ENCODE data around the gene AGRN. TPM values are rescaled to one million over a fixed set of nuclear protein-coding genes. Genes with fewer than 3 reads are reported as not detected.

The AGRN gene
- polyA plus RNA-seq, 1 experiment, result 28.3 TPM

GRCh38 chr1:997993-998744, 21.8 kb upstream of the AGRN start:
- peak overlapping the region; percentile 27; the same call in 1 of the 2 replicates for H3K4me3 ChIP-seq (ENCODE audit: low read depth, low read length)
- CTCF ChIA-PET, result interaction anchor here (1.0 kb wide), 1 partner anchor 14 kb away, joined by 3 read pairs; no protein-coding TSS in a partner anchor
- TF ChIP-seq CTCF (IDR thresholded peaks at IDR 0.05; ENCODE audit: low read depth, low read length), result no peak
- H3K27ac ChIP-seq (ENCODE audit: low read depth, low read length), result no peak overlapping the region
- H3K27me3 ChIP-seq (ENCODE audit: control insufficient read depth, insufficient read depth, low read length), result peaks cover 12% of the 10 kb centered on the region
- no peak for DNase-seq (ENCODE audit: low read depth, low spot score)
- POLR2A ChIA-PET, result no interaction called here
- peaks cover 6% of the 10 kb centered on the region for H3K9me3 ChIP-seq (ENCODE audit: control insufficient read depth, insufficient read depth, low read length)

GRCh38 chr1:998745-998994, 21.2 kb upstream of the AGRN start:
- ChIA-PET POLR2A (no interaction called here), CTCF (no interaction called here)
- peak overlapping the region; percentile 66 for H3K4me3 ChIP-seq (ENCODE audit: low read depth, low read length)

GRCh38 chr1:998995-999724, 20.8 kb upstream of the AGRN start:
- ChIA-PET POLR2A (no interaction called here), CTCF (interaction anchor here (0.7 kb wide), 1 partner anchor 19 kb away, joined by 3 read pairs; no protein-coding TSS in a partner anchor)
- DNase-seq (ENCODE audit: low read depth, low spot score), result no peak
- TF ChIP-seq CTCF (IDR thresholded peaks at IDR 0.05; ENCODE audit: low read depth, low read length), result no peak
- Histone ChIP-seq H3K27ac (ENCODE audit: low read depth, low read length) (peak overlapping the region; percentile 31), H3K27me3 (ENCODE audit: control insufficient read depth, insufficient read depth, low read length) (peaks cover 12% of the 10 kb centered on the region), H3K4me3 (ENCODE audit: low read depth, low read length) (peak overlapping the region; percentile 66), H3K9me3 (ENCODE audit: control insufficient read depth, insufficient read depth, low read length) (no peaks in the 10 kb centered on the region; the same call in 1 of the 2 replicates)

More at GRCh38 chr1:998745-998994, 21.2 kb upstream of the AGRN start:
- no peak for TF ChIP-seq CTCF (IDR thresholded peaks at IDR 0.05; ENCODE audit: low read depth, low read length)
- Histone ChIP-seq H3K27me3 (ENCODE audit: control insufficient read depth, insufficient read depth, low read length) (peaks cover 12% of the 10 kb centered on the region), H3K27ac (ENCODE audit: low read depth, low read length) (no peak overlapping the region), H3K9me3 (ENCODE audit: control insufficient read depth, insufficient read depth, low read length) (peaks cover under 1% of the 10 kb centered on the region; the same call in 1 of the 2 replicates)
- DNase-seq (ENCODE audit: low read depth, low spot score), result no peak

- Histone ChIP-seq H3K4me3 (ENCODE audit: low read depth, low read length) (peak within 1 kb of the TSS; percentile 66), H3K27me3 (ENCODE audit: control insufficient read depth, insufficient read depth, low read length) (peaks cover 12% of the 10 kb centered on the region), H3K27ac (ENCODE audit: low read depth, low read length) (peak within 1 kb of the TSS; percentile 94), H3K9me3 (ENCODE audit: control insufficient read depth, insufficient read depth, low read length) (no peaks in the 10 kb centered on the region; the same call in 1 of the 2 replicates)
- ChIA-PET POLR2A (no interaction called here), CTCF (interaction anchor here (0.7 kb wide), 1 partner anchor 19 kb away, joined by 3 read pairs; no protein-coding TSS in a partner anchor)
- TF ChIP-seq CTCF (IDR thresholded peaks at IDR 0.05; ENCODE audit: low read depth, low read length), result no peak
- peak; percentile 75 for DNase-seq (ENCODE audit: low read depth, low spot score)
These were observed 20.1 kb upstream of the AGRN start, which contains the start of gene HES4 for GRCh38 chr1:999725-1000356. Gene HES4, minus strand, starts transcription at chr1:1000097. Its CDS starts 124 bp downstream, at chr1:999973.
